Measurements from ENCODE around the gene ZNF236. TPM values are rescaled to one million over a fixed set of nuclear protein-coding genes. Genes with fewer than 3 reads are reported as not detected.
A peak's percentile ranks its signal among the peaks of the same experiment; 100 is the strongest.

ZNF236 gene
- total RNA-seq, 1 donor from 2014 or later = 9.7 TPM

GRCh38 chr18:76816127-76816526 is 6.2 kb upstream of the ZNF236 start:
- Histone ChIP-seq H3K9me3 (no peaks in the 10 kb centered on the region), H3K4me3 (no peak overlapping the region), H3K27me3 (no peaks in the 10 kb centered on the region), H3K36me3 (peaks cover 0 to 9% of the 10 kb centered on the region in 2 donors), H3K27ac (no peak overlapping the region), H3K4me1 (peaks cover 0 to 4% of the 10 kb centered on the region in 2 donors)
- TF ChIP-seq, protein P1, sequence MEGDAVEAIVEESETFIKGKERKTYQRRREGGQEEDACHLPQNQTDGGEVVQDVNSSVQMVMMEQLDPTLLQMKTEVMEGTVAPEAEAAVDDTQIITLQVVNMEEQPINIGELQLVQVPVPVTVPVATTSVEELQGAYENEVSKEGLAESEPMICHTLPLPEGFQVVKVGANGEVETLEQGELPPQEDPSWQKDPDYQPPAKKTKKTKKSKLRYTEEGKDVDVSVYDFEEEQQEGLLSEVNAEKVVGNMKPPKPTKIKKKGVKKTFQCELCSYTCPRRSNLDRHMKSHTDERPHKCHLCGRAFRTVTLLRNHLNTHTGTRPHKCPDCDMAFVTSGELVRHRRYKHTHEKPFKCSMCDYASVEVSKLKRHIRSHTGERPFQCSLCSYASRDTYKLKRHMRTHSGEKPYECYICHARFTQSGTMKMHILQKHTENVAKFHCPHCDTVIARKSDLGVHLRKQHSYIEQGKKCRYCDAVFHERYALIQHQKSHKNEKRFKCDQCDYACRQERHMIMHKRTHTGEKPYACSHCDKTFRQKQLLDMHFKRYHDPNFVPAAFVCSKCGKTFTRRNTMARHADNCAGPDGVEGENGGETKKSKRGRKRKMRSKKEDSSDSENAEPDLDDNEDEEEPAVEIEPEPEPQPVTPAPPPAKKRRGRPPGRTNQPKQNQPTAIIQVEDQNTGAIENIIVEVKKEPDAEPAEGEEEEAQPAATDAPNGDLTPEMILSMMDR (IDR thresholded peaks at IDR 0.05) = no peak
- intact Hi-C loops (cut with DNase I) = no loop called here
- DNase-seq (ENCODE audit: low spot score in 2 of 2) = no peak

DNA sequence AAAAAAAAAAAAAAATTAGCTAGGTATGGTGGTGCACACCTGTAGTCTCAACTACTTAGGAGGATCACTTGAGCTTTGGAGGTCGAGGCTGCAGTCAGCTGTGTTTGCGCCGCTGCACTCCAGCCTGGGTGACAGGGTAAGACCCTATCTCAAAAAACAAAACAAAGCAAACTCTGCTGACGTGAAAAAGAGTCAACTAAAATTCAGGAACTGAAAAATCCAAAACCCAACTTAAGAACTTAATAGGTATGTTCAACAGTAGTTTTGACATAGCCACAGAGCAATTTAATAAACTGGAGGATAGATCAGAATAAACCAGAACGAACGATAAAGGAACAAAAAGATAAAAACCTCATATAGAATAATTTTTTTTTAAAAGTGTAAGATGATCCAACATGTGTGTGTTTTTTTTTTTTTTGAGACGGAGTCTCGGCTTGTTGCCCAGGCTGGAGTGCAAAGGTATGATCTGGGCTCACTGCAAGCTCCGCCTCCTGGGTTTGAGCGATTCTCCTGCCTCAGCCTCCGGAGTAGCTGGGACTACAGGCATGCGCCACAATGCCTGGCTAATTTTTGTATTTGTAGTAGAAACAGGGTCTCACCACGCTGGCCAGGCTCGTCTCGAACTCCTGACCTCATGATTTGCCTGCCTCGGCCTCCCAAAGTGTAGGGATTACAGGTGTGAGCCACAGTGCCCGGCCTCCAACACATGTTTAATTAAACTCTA is 4.3 kb upstream of the ZNF236 start:
- no peaks in the 10 kb centered on the region for H3K27me3 ChIP-seq
- TF ChIP-seq, protein P1 (IDR thresholded peaks at IDR 0.05) = no peak

GRCh38 chr18:76819411-76820136 is 2.8 kb upstream of the ZNF236 start:
- Histone ChIP-seq H3K36me3 (peaks cover 0 to 9% of the 10 kb centered on the region in 2 donors), H3K27ac (no peak overlapping the region), H3K9me3 (no peaks in the 10 kb centered on the region), H3K4me1 (peaks cover 0 to 9% of the 10 kb centered on the region in 2 donors), H3K27me3 (no peaks in the 10 kb centered on the region), H3K4me3 (no peak overlapping the region)
- intact Hi-C loops (cut with DNase I) = loop anchor here (5.0 to 10.0 kb wide), 5 partner anchors 248 to 1615 kb away; partner anchors contain the start of genes MBP and PTGR3
- no peak for DNase-seq (ENCODE audit: low spot score in 2 of 2)
- TF ChIP-seq, protein P1 (IDR thresholded peaks at IDR 0.05) = no peak

More for the DNA sequence above, 4.3 kb upstream of the ZNF236 start:
- intact Hi-C loops (cut with DNase I) = no loop called here
- Histone ChIP-seq H3K9me3 (no peaks in the 10 kb centered on the region), H3K36me3 (peaks cover 0 to 9% of the 10 kb centered on the region in 2 donors), H3K4me3 (no peak overlapping the region), H3K4me1 (peaks cover 0 to 4% of the 10 kb centered on the region in 2 donors), H3K27ac (no peak overlapping the region)
- DNase-seq (ENCODE audit: low spot score in 2 of 2) = no peak

DNA sequence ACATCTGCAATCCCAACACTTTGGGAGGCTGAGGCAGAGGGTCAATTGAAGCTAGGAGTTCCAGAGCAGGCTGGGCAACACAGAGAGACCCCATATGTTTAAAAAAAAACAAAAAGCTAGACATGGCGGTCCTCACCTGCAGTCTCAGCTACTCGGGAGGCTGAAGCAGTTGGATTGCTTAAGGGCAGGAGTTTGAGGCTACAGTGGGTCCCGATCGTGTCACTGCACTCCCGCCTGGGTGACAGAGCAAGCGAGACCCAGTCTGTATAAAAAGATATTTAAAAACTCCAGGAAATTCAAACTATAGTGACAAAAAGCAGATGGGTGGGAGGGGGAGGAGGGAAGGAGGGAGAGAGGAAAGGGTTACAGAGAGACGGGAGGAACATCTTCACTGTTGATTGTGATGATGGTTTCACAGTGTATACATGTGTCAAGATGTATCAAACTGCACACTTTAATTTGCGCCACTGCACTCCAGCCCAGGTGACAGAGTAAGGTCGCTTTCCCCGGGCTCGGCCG is 942 bp upstream of the ZNF236 start:
- Histone ChIP-seq H3K36me3 (peaks cover 0 to 2% of the 10 kb centered on the region in 2 donors), H3K27ac (peak overlapping the region; percentile 92 to 96), H3K9me3 (no peaks in the 10 kb centered on the region), H3K27me3 (no peaks in the 10 kb centered on the region), H3K4me3 (peak overlapping the region; percentile 78 to 93), H3K4me1 (peaks cover 0 to 9% of the 10 kb centered on the region in 2 donors)
- DNase-seq (ENCODE audit: low spot score in 2 of 2) = no peak
- TF ChIP-seq, protein P1 (IDR thresholded peaks at IDR 0.05) = no peak
- intact Hi-C loops (cut with DNase I) = loop anchor here (5.0 to 10.0 kb wide), 5 partner anchors 246 to 1617 kb away; partner anchors contain the start of genes MBP and PTGR3

- intact Hi-C loops (cut with DNase I) = loop anchor here (2.0 to 10.0 kb wide), 6 partner anchors 19 to 1617 kb away; partner anchors contain the start of genes MBP and PTGR3
- Histone ChIP-seq H3K4me1 (peaks cover 0 to 9% of the 10 kb centered on the region in 2 donors), H3K9me3 (no peaks in the 10 kb centered on the region)
These were observed 367 bp upstream of the ZNF236 start for GRCh38 chr18:76821875-76822505.

More at GRCh38 chr18:76821875-76822505, 367 bp upstream of the ZNF236 start:
- peak overlapping the region; percentile 92 to 96 for H3K27ac ChIP-seq
- H3K4me3 ChIP-seq = peak overlapping the region; percentile 78 to 93
- TF ChIP-seq, protein P1 (IDR thresholded peaks at IDR 0.05) = no peak
- H3K27me3 ChIP-seq = no peaks in the 10 kb centered on the region
- peak in 1 of 2 donors; percentile 80 for DNase-seq (ENCODE audit: low spot score in 2 of 2)
- no peaks in the 10 kb centered on the region for H3K36me3 ChIP-seq

All from ascending aorta (tissue), 2 donors.